ENCODE measurements around the gene GTPBP6.

The GTPBP6 gene

DNA sequence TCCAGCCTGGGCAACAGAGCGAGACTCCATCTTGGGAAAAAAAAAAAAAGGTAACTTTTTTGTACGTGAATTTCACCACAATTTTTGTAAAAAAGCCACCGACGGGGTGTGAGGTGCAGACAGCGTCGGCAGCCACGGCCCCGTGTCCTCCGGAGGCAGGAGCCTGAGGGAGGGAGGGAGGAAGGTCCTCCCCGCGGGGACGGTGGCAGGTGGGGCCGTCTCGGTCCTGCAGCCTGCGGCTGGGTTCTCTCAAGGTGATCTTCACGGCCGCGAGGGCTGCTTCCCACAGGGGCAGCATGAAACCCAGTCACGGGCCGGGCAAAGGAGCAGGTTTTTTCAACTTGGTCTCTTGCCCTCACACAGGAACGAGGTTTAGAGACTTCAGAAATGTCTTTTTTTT is 23.5 kb downstream of the GTPBP6 start:
- Histone ChIP-seq H4K8ac (ENCODE audit: low read depth, low read length) (no peak overlapping the region), H3K79me1 (ENCODE audit: low read length) (peaks cover 2% of the 10 kb centered on the region), H3K4me1 (ENCODE audit: control insufficient read depth, low read depth, low read length) (no peaks in the 10 kb centered on the region), H3K4ac (ENCODE audit: low read depth, low read length) (no peak overlapping the region), H3K4me2 (ENCODE audit: low read length) (no peak overlapping the region), H4K5ac (ENCODE audit: low read length) (no peak overlapping the region), H2BK120ac (ENCODE audit: low read depth, low read length) (no peak overlapping the region), H3K56ac (ENCODE audit: low read length) (no peak overlapping the region), H3K4me3 (ENCODE audit: low read length) (no peak overlapping the region), H3K18ac (ENCODE audit: low read length) (no peak overlapping the region), H3K27ac (ENCODE audit: low read depth, low read length) (no peak overlapping the region), H3K36me3 (ENCODE audit: control insufficient read depth, insufficient read depth, low read length) (peaks cover 25% of the 10 kb centered on the region), H3K27me3 (ENCODE audit: insufficient read depth, low read length, poor library complexity) (no peaks in the 10 kb centered on the region), H2BK15ac (replicated peaks; ENCODE audit: low read depth) (no peak overlapping the region), H2BK5ac (ENCODE audit: low read length) (no peak overlapping the region), H3K9ac (ENCODE audit: low read length) (no peak overlapping the region), H2AK5ac (ENCODE audit: low read length) (no peak overlapping the region), H3K23ac (ENCODE audit: low read length) (no peak overlapping the region), H3K79me2 (ENCODE audit: control insufficient read depth, insufficient read depth, low read length) (no peaks in the 10 kb centered on the region)
- WGBS (ENCODE audit: extremely low coverage, insufficient coverage, low lambda C conversion rate), result no CpG with 5 or more reads among the region's 21 CpGs
- no peak for DNase-seq

DNA sequence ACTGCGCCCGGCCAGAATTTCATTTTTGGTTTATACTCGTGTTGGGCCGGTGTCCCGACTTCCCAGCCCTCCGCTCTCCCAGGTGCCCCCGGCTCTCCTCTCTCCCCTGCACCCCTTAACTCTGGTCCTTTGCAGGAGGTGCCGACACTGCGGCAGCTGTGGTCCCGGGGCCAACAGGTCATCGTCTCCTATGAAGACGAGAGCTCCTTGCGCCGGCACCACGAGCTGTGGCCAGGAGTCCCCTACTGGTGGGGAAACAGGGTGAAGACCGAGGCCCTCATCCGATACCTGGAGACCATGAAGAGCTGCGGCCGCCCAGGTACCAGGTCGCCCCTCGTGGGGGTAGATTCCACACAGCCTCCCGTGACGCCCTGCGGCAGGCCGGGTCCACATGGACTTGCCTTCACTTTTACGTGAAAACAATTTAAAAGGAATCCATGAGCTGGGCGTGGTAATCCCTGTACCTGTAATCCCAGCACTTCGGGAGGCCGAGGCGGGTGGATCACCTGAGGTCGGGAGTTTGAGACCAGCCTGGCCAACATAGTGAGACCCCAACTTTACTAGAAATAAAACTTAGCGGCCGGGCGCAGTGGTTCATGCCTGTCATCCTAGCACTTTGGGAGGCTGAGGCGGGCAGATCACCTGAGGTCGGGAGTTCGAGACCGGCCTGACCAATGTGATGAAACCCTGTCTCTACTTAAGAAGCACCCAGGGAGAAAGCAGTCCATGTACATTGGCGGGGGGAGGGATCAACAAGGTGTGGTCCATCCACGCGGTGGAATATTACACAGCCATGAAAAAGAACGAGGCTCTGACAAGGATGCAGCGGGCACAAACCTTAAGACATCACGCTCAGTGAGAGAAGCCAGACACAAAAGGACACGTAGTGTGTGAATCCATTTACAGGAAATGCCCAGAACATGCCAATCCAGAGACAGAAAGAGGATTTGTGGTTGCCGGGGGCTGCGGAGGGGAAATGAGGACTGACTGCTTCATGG is 25.4 kb downstream of the GTPBP6 start:
- Histone ChIP-seq H3K23ac (ENCODE audit: low read length) (no peak overlapping the region), H2AK5ac (ENCODE audit: low read length) (no peak overlapping the region), H3K4me3 (ENCODE audit: low read length) (no peak overlapping the region), H4K8ac (ENCODE audit: low read depth, low read length) (no peak overlapping the region), H2BK15ac (replicated peaks; ENCODE audit: low read depth) (no peak overlapping the region), H3K9ac (ENCODE audit: low read length) (no peak overlapping the region), H2BK120ac (ENCODE audit: low read depth, low read length) (no peak overlapping the region), H3K56ac (ENCODE audit: low read length) (no peak overlapping the region), H3K36me3 (ENCODE audit: control insufficient read depth, insufficient read depth, low read length) (peaks cover 24% of the 10 kb centered on the region), H3K27me3 (ENCODE audit: insufficient read depth, low read length, poor library complexity) (no peaks in the 10 kb centered on the region), H3K79me1 (ENCODE audit: low read length) (peaks cover 6% of the 10 kb centered on the region), H3K4ac (ENCODE audit: low read depth, low read length) (no peak overlapping the region), H3K79me2 (ENCODE audit: control insufficient read depth, insufficient read depth, low read length) (no peaks in the 10 kb centered on the region), H3K27ac (ENCODE audit: low read depth, low read length) (no peak overlapping the region), H3K4me1 (ENCODE audit: control insufficient read depth, low read depth, low read length) (no peaks in the 10 kb centered on the region), H3K18ac (ENCODE audit: low read length) (no peak overlapping the region), H3K4me2 (ENCODE audit: low read length) (no peak overlapping the region), H4K5ac (ENCODE audit: low read length) (no peak overlapping the region), H2BK5ac (ENCODE audit: low read length) (no peak overlapping the region)
- WGBS (ENCODE audit: extremely low coverage, insufficient coverage, low lambda C conversion rate), result no CpG with 5 or more reads among the region's 47 CpGs
- no peak for DNase-seq

DNA sequence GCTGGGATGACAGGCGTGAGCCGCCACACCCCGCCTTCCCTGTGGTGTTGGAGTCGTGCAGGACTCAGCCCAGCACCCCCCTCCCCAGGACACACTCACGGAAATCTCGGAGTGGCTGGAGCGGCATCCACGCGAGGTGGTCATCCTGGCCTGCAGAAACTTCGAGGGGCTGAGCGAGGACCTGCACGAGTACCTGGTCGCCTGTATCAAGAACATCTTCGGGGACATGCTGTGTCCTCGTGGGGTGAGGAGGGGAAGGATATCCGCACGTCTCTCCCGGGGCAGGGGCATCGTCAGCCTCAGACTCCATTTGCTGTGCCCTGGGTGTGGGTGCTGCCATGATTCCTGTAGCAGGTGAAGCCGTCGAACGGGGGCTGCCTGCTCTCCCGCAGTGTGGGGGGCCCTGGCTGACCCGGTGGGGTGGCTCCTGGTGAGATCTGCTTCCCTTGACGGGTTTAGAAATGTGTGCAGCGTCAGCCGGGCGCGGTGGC is 27.1 kb downstream of the GTPBP6 start:
- Histone ChIP-seq H3K79me1 (ENCODE audit: low read length) (peaks cover 10% of the 10 kb centered on the region), H2AK5ac (ENCODE audit: low read length) (no peak overlapping the region), H3K27me3 (ENCODE audit: insufficient read depth, low read length, poor library complexity) (no peaks in the 10 kb centered on the region), H3K18ac (ENCODE audit: low read length) (no peak overlapping the region), H3K4me1 (ENCODE audit: control insufficient read depth, low read depth, low read length) (no peaks in the 10 kb centered on the region), H4K8ac (ENCODE audit: low read depth, low read length) (no peak overlapping the region), H3K4ac (ENCODE audit: low read depth, low read length) (no peak overlapping the region), H2BK120ac (ENCODE audit: low read depth, low read length) (no peak overlapping the region), H3K4me2 (ENCODE audit: low read length) (no peak overlapping the region), H3K9ac (ENCODE audit: low read length) (no peak overlapping the region), H3K36me3 (ENCODE audit: control insufficient read depth, insufficient read depth, low read length) (peaks cover 27% of the 10 kb centered on the region), H3K27ac (ENCODE audit: low read depth, low read length) (no peak overlapping the region), H3K23ac (ENCODE audit: low read length) (no peak overlapping the region), H2BK15ac (replicated peaks; ENCODE audit: low read depth) (no peak overlapping the region), H4K5ac (ENCODE audit: low read length) (no peak overlapping the region), H3K79me2 (ENCODE audit: control insufficient read depth, insufficient read depth, low read length) (no peaks in the 10 kb centered on the region), H3K4me3 (ENCODE audit: low read length) (no peak overlapping the region), H3K56ac (ENCODE audit: low read length) (no peak overlapping the region), H2BK5ac (ENCODE audit: low read length) (no peak overlapping the region)
- no CpG with 5 or more reads among the region's 29 CpGs for whole genome bisulfite sequencing (ENCODE audit: extremely low coverage, insufficient coverage, low lambda C conversion rate)
- no peak for DNase-seq

DNA sequence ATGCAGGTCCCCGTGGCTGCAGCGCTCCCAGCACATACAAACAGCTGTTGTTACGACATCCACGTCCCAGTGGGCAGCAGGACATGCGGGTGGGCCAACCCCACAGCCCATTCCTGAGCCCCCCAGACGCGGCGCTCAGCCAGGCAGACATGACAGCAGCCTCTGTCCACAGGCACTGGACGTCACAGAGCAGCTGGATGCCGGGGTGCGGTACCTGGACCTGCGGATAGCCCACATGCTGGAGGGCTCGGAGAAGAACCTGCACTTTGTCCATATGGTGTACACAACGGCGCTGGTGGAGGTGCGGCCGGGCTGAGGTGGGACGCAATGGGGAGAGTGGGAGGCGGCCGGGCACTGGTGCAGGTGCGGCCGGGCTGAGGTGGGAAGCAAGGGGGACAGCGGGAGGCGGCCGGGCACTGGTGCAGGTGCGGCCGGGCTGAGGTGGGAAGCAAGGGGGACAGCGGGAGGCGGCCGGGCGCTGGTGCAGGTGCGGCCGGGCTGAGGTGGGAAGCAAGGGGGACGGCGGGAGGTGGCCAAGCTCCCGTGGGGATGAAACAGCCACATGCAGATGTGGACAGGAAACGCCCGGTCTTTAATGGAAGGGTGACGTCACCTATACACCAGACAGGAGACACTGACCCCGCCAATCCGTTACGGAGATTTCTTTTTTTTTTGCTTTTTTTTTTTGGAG is 28.0 kb downstream of the GTPBP6 start:
- H2BK15ac ChIP-seq (replicated peaks; ENCODE audit: low read depth), result no peak overlapping the region
- no peak overlapping the region for H3K56ac ChIP-seq (ENCODE audit: low read length)
- no peaks in the 10 kb centered on the region for H3K27me3 ChIP-seq (ENCODE audit: insufficient read depth, low read length, poor library complexity)
- no peak overlapping the region for H3K4me3 ChIP-seq (ENCODE audit: low read length)
- H3K9ac ChIP-seq (ENCODE audit: low read length), result no peak overlapping the region
- no peak for DNase-seq
- H4K8ac ChIP-seq (ENCODE audit: low read depth, low read length), result no peak overlapping the region
- no peak overlapping the region for H2BK5ac ChIP-seq (ENCODE audit: low read length)
- peaks cover 26% of the 10 kb centered on the region for H3K36me3 ChIP-seq (ENCODE audit: control insufficient read depth, insufficient read depth, low read length)
- no peak overlapping the region for H3K4me2 ChIP-seq (ENCODE audit: low read length)
- no CpG with 5 or more reads among the region's 42 CpGs for WGBS (ENCODE audit: extremely low coverage, insufficient coverage, low lambda C conversion rate)
- H3K18ac ChIP-seq (ENCODE audit: low read length), result no peak overlapping the region
- no peak overlapping the region for H2BK120ac ChIP-seq (ENCODE audit: low read depth, low read length)
- no peak overlapping the region for H3K23ac ChIP-seq (ENCODE audit: low read length)
- no peak overlapping the region for H2AK5ac ChIP-seq (ENCODE audit: low read length)
- no peaks in the 10 kb centered on the region for H3K4me1 ChIP-seq (ENCODE audit: control insufficient read depth, low read depth, low read length)
- no peak overlapping the region for H4K5ac ChIP-seq (ENCODE audit: low read length)
- no peak overlapping the region for H3K27ac ChIP-seq (ENCODE audit: low read depth, low read length)
- H3K79me1 ChIP-seq (ENCODE audit: low read length), result peaks cover 10% of the 10 kb centered on the region
- peaks cover 2% of the 10 kb centered on the region for H3K79me2 ChIP-seq (ENCODE audit: control insufficient read depth, insufficient read depth, low read length)
- H3K4ac ChIP-seq (ENCODE audit: low read depth, low read length), result no peak overlapping the region

DNA sequence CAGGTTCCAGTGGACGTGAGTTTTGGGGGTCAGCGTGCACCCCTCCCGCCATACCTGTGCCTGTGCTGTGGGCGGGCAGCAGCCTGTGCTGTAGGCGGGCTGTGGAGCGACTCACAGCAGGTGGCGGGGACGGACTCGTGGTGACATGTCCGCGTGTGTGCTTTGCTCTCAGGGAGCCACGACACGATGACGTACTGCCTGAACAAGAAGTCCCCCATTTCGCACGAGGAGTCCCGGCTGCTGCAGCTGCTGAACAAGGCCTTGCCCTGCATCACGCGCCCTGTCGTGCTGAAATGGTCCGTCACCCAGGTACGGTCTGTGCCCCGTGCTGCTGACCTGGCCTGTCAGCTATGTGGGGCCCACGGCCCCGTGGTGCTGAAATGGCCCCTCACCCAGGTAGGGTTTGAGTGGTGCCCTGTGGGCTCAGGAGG is 30.0 kb downstream of the GTPBP6 start:
- H3K79me2 ChIP-seq (ENCODE audit: control insufficient read depth, insufficient read depth, low read length), result peaks cover 12% of the 10 kb centered on the region
- no peak overlapping the region for H3K18ac ChIP-seq (ENCODE audit: low read length)
- H3K27ac ChIP-seq (ENCODE audit: low read depth, low read length), result no peak overlapping the region
- no CpG with 5 or more reads among the region's 25 CpGs for WGBS (ENCODE audit: extremely low coverage, insufficient coverage, low lambda C conversion rate)
- H3K27me3 ChIP-seq (ENCODE audit: insufficient read depth, low read length, poor library complexity), result no peaks in the 10 kb centered on the region
- H3K9ac ChIP-seq (ENCODE audit: low read length), result no peak overlapping the region
- H3K4me2 ChIP-seq (ENCODE audit: low read length), result no peak overlapping the region
- H3K36me3 ChIP-seq (ENCODE audit: control insufficient read depth, insufficient read depth, low read length), result peaks cover 33% of the 10 kb centered on the region
- no peak overlapping the region for H3K4me3 ChIP-seq (ENCODE audit: low read length)
- no peak overlapping the region for H3K4ac ChIP-seq (ENCODE audit: low read depth, low read length)
- no peak overlapping the region for H2BK120ac ChIP-seq (ENCODE audit: low read depth, low read length)
- no peak overlapping the region for H2AK5ac ChIP-seq (ENCODE audit: low read length)
- H4K5ac ChIP-seq (ENCODE audit: low read length), result no peak overlapping the region
- H3K56ac ChIP-seq (ENCODE audit: low read length), result no peak overlapping the region
- DNase-seq, result no peak
- no peak overlapping the region for H4K8ac ChIP-seq (ENCODE audit: low read depth, low read length)
- no peaks in the 10 kb centered on the region for H3K4me1 ChIP-seq (ENCODE audit: control insufficient read depth, low read depth, low read length)
- no peak overlapping the region for H2BK15ac ChIP-seq (replicated peaks; ENCODE audit: low read depth)
- H3K23ac ChIP-seq (ENCODE audit: low read length), result no peak overlapping the region
- no peak overlapping the region for H2BK5ac ChIP-seq (ENCODE audit: low read length)
- peaks cover 20% of the 10 kb centered on the region for H3K79me1 ChIP-seq (ENCODE audit: low read length)
